ENCODE results near the gene ARF4.

The ARF4 gene

DNA sequence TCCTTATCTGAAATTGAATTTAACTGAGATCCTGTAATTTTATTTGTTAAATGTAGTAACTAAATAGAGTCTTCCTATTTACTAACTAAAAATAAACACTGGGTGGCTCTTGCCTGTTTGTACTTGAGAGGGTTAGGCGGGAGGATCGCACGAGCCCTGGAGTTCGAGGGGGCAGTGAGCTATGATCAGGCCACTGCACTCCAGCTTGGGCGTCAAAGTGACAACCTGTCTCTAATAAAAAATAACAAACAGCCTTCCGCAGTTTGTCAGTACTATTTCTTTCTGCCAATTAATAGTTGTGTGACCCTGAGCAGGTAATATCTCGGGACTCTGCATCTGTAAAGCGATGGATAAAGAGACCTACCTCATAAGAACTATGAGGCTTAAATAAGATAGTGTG lies 41.8 kb downstream of the ARF4 start:
- H3K4me1 ChIP-seq (ENCODE audit: control insufficient read depth, insufficient read depth, low read length): peaks cover 20% of the 10 kb centered on the region
- peak overlapping the region; percentile 100 for H3K4me3 ChIP-seq (ENCODE audit: low read length in 2 of 2)
- peaks cover 0 to 17% of the 10 kb centered on the region in 2 donors for H3K36me3 ChIP-seq (ENCODE audit: control insufficient read depth in 2 of 2, insufficient read depth in 2 of 2, low read length in 2 of 2)
- H3K9ac ChIP-seq (ENCODE audit: low read length in 2 of 2): peak overlapping the region; percentile 95 to 97
- no peaks in the 10 kb centered on the region for H3K27me3 ChIP-seq (ENCODE audit: control insufficient read depth in 1 of 2, insufficient read depth in 2 of 2, low read length in 2 of 2)
- peak overlapping the region; percentile 88 for H3K27ac ChIP-seq (ENCODE audit: low read length)
- no peaks in the 10 kb centered on the region for H3K9me3 ChIP-seq (ENCODE audit: control insufficient read depth in 2 of 2, low read length in 2 of 2)

DNA sequence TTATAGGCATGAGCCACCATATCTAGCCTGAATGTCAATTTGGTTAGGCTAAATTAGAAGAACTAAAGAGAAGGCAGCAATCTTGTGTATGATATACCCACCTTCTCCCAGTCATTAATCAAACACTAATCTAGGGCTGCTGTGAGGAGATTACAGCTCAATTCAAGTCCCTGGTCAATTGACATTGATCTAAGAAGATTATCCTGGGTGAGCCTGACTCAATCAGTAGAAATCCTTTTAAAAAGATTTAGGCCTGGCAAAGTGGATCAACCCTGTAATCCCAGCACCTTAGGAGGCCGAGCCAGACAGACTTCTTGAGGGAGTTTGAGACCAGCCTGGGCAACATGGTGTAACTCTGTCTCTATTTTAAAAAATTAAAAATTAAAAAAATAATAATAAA lies 50.5 kb downstream of the ARF4 start:
- no peaks in the 10 kb centered on the region for H3K36me3 ChIP-seq (ENCODE audit: control insufficient read depth in 2 of 2, insufficient read depth in 2 of 2, low read length in 2 of 2)
- no peak overlapping the region for H3K4me3 ChIP-seq (ENCODE audit: low read length in 2 of 2)
- no peak overlapping the region for H3K9ac ChIP-seq (ENCODE audit: low read length in 2 of 2)
- peaks cover 0 to 5% of the 10 kb centered on the region in 2 donors for H3K27me3 ChIP-seq (ENCODE audit: control insufficient read depth in 1 of 2, insufficient read depth in 2 of 2, low read length in 2 of 2)
- H3K4me1 ChIP-seq (ENCODE audit: control insufficient read depth, insufficient read depth, low read length): no peaks in the 10 kb centered on the region
- H3K27ac ChIP-seq (ENCODE audit: low read length): no peak overlapping the region
- H3K9me3 ChIP-seq (ENCODE audit: control insufficient read depth in 2 of 2, low read length in 2 of 2): no peaks in the 10 kb centered on the region

DNA sequence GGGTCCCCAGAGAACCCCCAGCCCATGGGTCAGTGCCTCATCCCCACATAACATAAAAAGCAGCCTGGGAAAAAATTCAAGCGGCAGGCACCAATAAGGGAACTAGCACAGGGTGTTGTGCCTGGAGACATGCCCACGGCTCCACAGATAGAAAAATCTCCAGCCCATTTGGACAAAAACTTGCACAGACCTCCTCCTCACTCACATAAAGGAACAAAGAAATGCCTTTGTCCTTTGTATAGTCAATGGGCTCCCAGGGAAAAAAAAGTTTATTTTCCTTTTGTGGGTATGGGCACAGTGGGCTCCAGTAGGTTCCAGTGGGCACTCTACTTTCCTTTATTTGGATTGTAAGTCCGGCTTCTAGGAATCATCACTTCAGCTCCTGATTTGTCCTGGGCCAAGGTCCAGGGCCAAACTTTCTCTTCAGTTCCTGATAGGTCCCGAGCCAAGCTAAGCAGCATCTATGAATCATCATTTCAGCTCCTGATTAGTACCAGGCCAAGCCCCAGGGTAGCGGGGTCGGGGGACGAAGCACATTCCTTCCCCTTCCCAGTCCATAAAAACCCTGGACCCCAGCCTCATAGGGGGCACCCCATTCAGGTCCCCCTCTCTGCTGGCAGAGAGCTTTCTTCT lies 51.4 kb downstream of the ARF4 start:
- H3K4me3 ChIP-seq (ENCODE audit: low read length in 2 of 2): no peak overlapping the region
- no peaks in the 10 kb centered on the region for H3K9me3 ChIP-seq (ENCODE audit: control insufficient read depth in 2 of 2, low read length in 2 of 2)
- no peak overlapping the region for H3K27ac ChIP-seq (ENCODE audit: low read length)
- H3K4me1 ChIP-seq (ENCODE audit: control insufficient read depth, insufficient read depth, low read length): no peaks in the 10 kb centered on the region
- H3K36me3 ChIP-seq (ENCODE audit: control insufficient read depth in 2 of 2, insufficient read depth in 2 of 2, low read length in 2 of 2): no peaks in the 10 kb centered on the region
- no peak overlapping the region for H3K9ac ChIP-seq (ENCODE audit: low read length in 2 of 2)
- peaks cover 0 to 5% of the 10 kb centered on the region in 2 donors for H3K27me3 ChIP-seq (ENCODE audit: control insufficient read depth in 1 of 2, insufficient read depth in 2 of 2, low read length in 2 of 2)

DNA sequence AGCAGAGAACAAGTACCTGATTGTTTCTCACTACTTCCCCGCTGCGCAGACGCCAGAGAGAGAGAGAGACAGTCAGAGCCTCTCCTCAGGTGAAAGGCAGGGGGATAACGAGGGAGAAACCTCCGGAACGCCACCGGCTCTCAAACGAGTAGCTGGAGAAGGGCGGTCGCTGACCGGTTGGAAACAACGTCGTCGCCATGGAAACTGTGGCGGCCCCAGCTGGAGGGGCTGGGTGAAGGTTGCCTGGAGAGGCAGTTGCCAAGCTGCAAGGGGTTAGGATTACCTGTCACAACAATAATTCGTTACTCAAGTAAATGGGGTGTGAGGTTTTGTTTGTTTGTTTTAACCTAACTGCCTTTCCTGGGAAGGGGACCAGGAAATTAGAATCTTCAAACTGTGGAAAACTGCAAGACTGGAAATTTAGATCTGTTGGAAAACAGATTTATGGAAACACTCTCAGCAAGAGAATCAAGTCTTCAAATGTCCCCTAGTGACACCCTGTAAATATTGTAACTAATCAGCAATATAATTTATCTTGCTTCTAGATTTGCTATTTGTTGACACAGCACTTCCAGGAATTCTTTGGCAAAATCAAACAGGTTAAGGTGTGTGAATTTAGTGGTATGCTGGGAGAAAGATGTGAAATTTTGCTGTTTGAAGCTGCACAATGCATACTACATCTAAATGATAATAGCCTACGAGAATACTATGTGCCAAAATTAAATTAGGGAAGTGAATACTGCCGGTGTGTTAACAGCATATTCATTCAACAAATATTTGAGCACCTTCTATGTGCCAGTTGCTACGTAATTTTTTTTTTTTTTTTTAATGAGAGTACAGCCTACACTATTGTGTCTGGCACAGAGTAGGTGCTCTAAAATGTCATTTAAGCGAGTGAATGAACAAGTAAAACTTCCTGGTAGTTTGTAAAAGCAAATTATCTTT lies 52.7 kb downstream of the ARF4 start, which contains the start of gene DNAH12:
DNAH12 (minus strand) TSS at position 164 of the 945 bp plus-strand sequence. CDS start 1,474 bp downstream, outside the sequence.
- Histone ChIP-seq H3K4me3 (ENCODE audit: low read length in 2 of 2) (peak within 1 kb of the TSS in 1 of 2 donors; percentile 40), H3K9ac (ENCODE audit: low read length in 2 of 2) (peak within 1 kb of the TSS in 1 of 2 donors; percentile 1), H3K27ac (ENCODE audit: low read length) (no peak within 1 kb of the TSS)

DNA sequence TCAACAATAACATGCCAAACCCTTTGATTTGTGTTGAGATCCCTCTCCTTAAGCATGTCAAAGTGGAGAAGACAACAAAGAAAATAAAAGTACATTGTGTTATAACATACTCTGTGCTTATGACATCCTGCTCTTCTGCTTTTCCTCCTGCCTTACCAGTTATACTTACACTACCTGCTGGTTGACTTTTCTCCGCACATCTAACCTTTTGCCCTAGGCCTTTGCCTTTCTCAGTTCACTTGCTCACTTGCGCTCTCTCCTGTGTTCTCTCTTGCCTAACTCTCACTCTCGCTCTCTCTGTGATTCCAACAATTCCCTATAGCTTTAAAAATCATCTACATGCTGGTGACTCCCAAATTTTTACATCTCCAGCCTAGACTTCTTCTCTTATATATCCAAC lies 58.7 kb downstream of the ARF4 start:
- Histone ChIP-seq H3K36me3 (ENCODE audit: control insufficient read depth in 2 of 2, insufficient read depth in 2 of 2, low read length in 2 of 2) (no peaks in the 10 kb centered on the region), H3K4me1 (ENCODE audit: control insufficient read depth, insufficient read depth, low read length) (no peaks in the 10 kb centered on the region), H3K9ac (ENCODE audit: low read length in 2 of 2) (no peak overlapping the region), H3K27ac (ENCODE audit: low read length) (no peak overlapping the region), H3K27me3 (ENCODE audit: control insufficient read depth in 1 of 2, insufficient read depth in 2 of 2, low read length in 2 of 2) (no peaks in the 10 kb centered on the region), H3K9me3 (ENCODE audit: control insufficient read depth in 2 of 2, low read length in 2 of 2) (no peaks in the 10 kb centered on the region), H3K4me3 (ENCODE audit: low read length in 2 of 2) (no peak overlapping the region)

More for the DNA sequence above, 52.7 kb downstream of the ARF4 start, which contains the start of gene DNAH12:
- no peaks in the 10 kb centered on the region for H3K4me1 ChIP-seq (ENCODE audit: control insufficient read depth, insufficient read depth, low read length)
- H3K36me3 ChIP-seq (ENCODE audit: control insufficient read depth in 2 of 2, insufficient read depth in 2 of 2, low read length in 2 of 2): no peaks in the 10 kb centered on the region
- no peaks in the 10 kb centered on the region for H3K9me3 ChIP-seq (ENCODE audit: control insufficient read depth in 2 of 2, low read length in 2 of 2)
- peaks cover 0 to 5% of the 10 kb centered on the region in 2 donors for H3K27me3 ChIP-seq (ENCODE audit: control insufficient read depth in 1 of 2, insufficient read depth in 2 of 2, low read length in 2 of 2)

DNA sequence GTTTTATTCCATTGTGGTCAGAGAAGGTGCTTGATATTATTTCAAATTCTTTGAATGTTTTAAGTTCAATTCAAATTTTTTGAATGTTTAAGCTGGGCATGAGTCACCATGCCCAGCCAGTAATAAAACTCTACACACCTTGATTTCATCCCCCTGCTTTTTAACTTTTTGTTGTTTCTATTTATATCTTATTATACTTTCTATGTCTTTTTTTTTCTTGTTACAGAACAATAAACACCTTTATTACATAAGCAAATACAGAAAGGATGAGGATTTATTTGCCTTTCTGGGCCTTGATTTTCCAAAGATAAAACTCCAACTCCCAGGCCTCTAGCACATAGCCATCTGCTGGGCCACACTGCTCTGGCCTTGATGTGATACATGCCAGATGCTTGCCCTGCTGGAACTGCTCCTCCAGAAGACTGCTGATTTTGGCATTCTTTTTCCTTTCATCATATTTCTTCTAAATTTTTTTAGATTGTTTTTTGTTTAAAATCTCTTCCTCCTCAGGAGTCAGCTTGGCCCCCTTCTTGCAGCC lies 67.0 kb downstream of the ARF4 start:
- Histone ChIP-seq H3K36me3 (ENCODE audit: control insufficient read depth in 2 of 2, insufficient read depth in 2 of 2, low read length in 2 of 2) (no peaks in the 10 kb centered on the region), H3K27ac (ENCODE audit: low read length) (no peak overlapping the region), H3K4me1 (ENCODE audit: control insufficient read depth, insufficient read depth, low read length) (no peaks in the 10 kb centered on the region), H3K9ac (ENCODE audit: low read length in 2 of 2) (no peak overlapping the region), H3K27me3 (ENCODE audit: control insufficient read depth in 1 of 2, insufficient read depth in 2 of 2, low read length in 2 of 2) (no peaks in the 10 kb centered on the region), H3K4me3 (ENCODE audit: low read length in 2 of 2) (no peak overlapping the region), H3K9me3 (ENCODE audit: control insufficient read depth in 2 of 2, low read length in 2 of 2) (no peaks in the 10 kb centered on the region)

All from stomach smooth muscle (tissue), 2 donors.